Common myeloid progenitor, CD34-positive (primary cell): ENCODE results near the gene ENPP6.

Experiments used
- CTCF ChIA-PET: fragments of 350-600 bp; sonication (Branson Sonifier 250); formaldehyde crosslinking; loops from one replicate; lab custom pipeline; 2021; ENCODE audit warnings: antibody characterized with exemption; lab: Charles Lee
- POLR2A ChIA-PET: fragments of 350-600 bp; sonication (Branson Sonifier 250); formaldehyde crosslinking; loops from one replicate; lab custom pipeline; 2021; ENCODE audit warnings: antibody characterized with exemption; lab: Charles Lee
- DNase-seq, 3 donors: peaks; one replicate each; pipeline versions ENCODE4 v3.0.0 to v3.0.0-alpha.2; 2013
- H3K27ac ChIP-seq, 2 experiments: 1 replicate in 1 of 2; 2 replicates in 1 of 2; pipeline ENCODE4 v1.7.0; 2013; ENCODE audit warnings: inconsistent platforms in 2 of 2, low read length in 2 of 2, mild to moderate bottlenecking in 2 of 2, low read depth in 1 of 2, moderate library complexity in 1 of 2; ENCODE audit not compliant: severe bottlenecking in 2 of 2, insufficient read depth in 1 of 2, poor library complexity in 1 of 2
- H3K27me3 ChIP-seq, 5 experiments: replicated peaks in 2 of 5; 1 replicate in 3 of 5; 2 replicates in 2 of 5; pipeline versions ENCODE4 v1.6.1 to v1.7.0; 2013; ENCODE audit warnings: low read length in 4 of 5, mild to moderate bottlenecking in 2 of 5, moderate library complexity in 2 of 5, inconsistent platforms in 1 of 5; ENCODE audit not compliant: insufficient read depth in 5 of 5, control insufficient read depth in 4 of 5
- H3K36me3 ChIP-seq, 4 experiments: 1 replicate in 2 of 4; 2 replicates in 2 of 4; pipeline versions ENCODE4 v1.6.1 to v1.7.0; 2013; ENCODE audit warnings: low read length in 3 of 4, control low read depth in 1 of 4, mild to moderate bottlenecking in 1 of 4; ENCODE audit not compliant: control insufficient read depth in 4 of 4, insufficient read depth in 4 of 4
- H3K4me1 ChIP-seq, 4 experiments: 1 replicate in 3 of 4; 2 replicates in 1 of 4; pipeline versions ENCODE4 v1.6.1 to v1.7.1; 2013; ENCODE audit warnings: low read length in 3 of 4, mild to moderate bottlenecking in 3 of 4, control low read depth in 1 of 4, inconsistent platforms in 1 of 4, moderate library complexity in 1 of 4; ENCODE audit not compliant: control insufficient read depth in 4 of 4, insufficient read depth in 4 of 4; ENCODE audit errors: control extremely low read depth in 1 of 4
- H3K4me3 ChIP-seq, 7 experiments: 1 replicate in 4 of 7; 2 replicates in 3 of 7; pipeline versions ENCODE4 v1.5.1 to v1.7.0; 2013; ENCODE audit warnings: mild to moderate bottlenecking in 7 of 7, low read length in 6 of 7, moderate library complexity in 6 of 7, inconsistent platforms in 2 of 7, low read depth in 2 of 7, control low read depth in 1 of 7; ENCODE audit not compliant: insufficient read depth in 4 of 7, control insufficient read depth in 1 of 7; ENCODE audit errors: extremely low read depth in 1 of 7
- H3K9me3 ChIP-seq, 5 experiments: 1 replicate in 4 of 5; 2 replicates in 1 of 5; pipeline versions ENCODE4 v1.6.1 to v1.7.1; 2013; ENCODE audit warnings: low read length in 4 of 5, mild to moderate bottlenecking in 2 of 5, inconsistent platforms in 1 of 5, low read depth in 1 of 5, moderate library complexity in 1 of 5; ENCODE audit not compliant: control insufficient read depth in 4 of 5, insufficient read depth in 2 of 5; ENCODE audit errors: control extremely low read depth in 1 of 5
- WGBS: methylation state at CpG from one replicate; pipeline ENCODE4 v1.1.5; 2013; ENCODE audit not compliant: insufficient coverage; 5-methylcytosine and 5-hydroxymethylcytosine counted together

Gene ENPP6

GRCh38 chr4:184102488-184102887, 115.2 kb downstream of the ENPP6 start:
- Histone ChIP-seq H3K27ac (no peak overlapping the region), H3K4me3 (no peak overlapping the region), H3K27me3 (peaks cover 0 to 4% (median 0%) of the 10 kb centered on the region in 5 experiments), H3K4me1 (peaks cover 0 to 4% (median 0%) of the 10 kb centered on the region in 4 experiments), H3K36me3 (no peaks in the 10 kb centered on the region), H3K9me3 (no peaks in the 10 kb centered on the region)
- ChIA-PET CTCF (interaction anchor here (0.6 kb wide), 2 partner anchors 172 to 330 kb away, joined by 3 read pairs; no protein-coding TSS in a partner anchor), POLR2A (no interaction called here)
- 91% methylated on average over 8 of the region's 10 CpGs for WGBS
- DNase-seq, result no peak

GRCh38 chr4:184101711-184102110, 116.0 kb downstream of the ENPP6 start:
- ChIA-PET POLR2A (no interaction called here), CTCF (interaction anchor here (1.8 kb wide), 1 partner anchor 65 kb away, joined by 6 read pairs; no protein-coding TSS in a partner anchor)

GRCh38 chr4:184100297-184100885, 117.3 kb downstream of the ENPP6 start:
- no peak overlapping the region for H3K27ac ChIP-seq
- H3K36me3 ChIP-seq, result no peaks in the 10 kb centered on the region
- CTCF ChIA-PET, result interaction anchor here (0.6 to 3.7 kb wide), 5 partner anchors 18 to 259 kb away, joined by 3 to 23 read pairs (median 4); no protein-coding TSS in a partner anchor
- H3K4me3 ChIP-seq, result no peak overlapping the region
- DNase-seq, result peak in 2 of 3 donors; percentile 23 to 30
- H3K27me3 ChIP-seq, result peaks cover 0 to 4% (median 0%) of the 10 kb centered on the region in 5 experiments
- POLR2A ChIA-PET, result no interaction called here
- peaks cover 0 to 10% (median 0%) of the 10 kb centered on the region in 4 experiments for H3K4me1 ChIP-seq
- 54% methylated on average over 11 of the region's 14 CpGs for WGBS
- H3K9me3 ChIP-seq, result no peaks in the 10 kb centered on the region

More at GRCh38 chr4:184101711-184102110, 116.0 kb downstream of the ENPP6 start:
- Histone ChIP-seq H3K4me3 (no peak overlapping the region), H3K36me3 (no peaks in the 10 kb centered on the region), H3K27ac (no peak overlapping the region), H3K27me3 (peaks cover 0 to 4% (median 0%) of the 10 kb centered on the region in 5 experiments), H3K9me3 (no peaks in the 10 kb centered on the region), H3K4me1 (peaks cover 0 to 10% (median 0%) of the 10 kb centered on the region in 4 experiments)
- WGBS, result 95% methylated on average over 9 of the region's 11 CpGs
- no peak for DNase-seq

- CTCF ChIA-PET, result interaction anchor here (0.6 to 3.7 kb wide), 5 partner anchors 15 to 259 kb away, joined by 3 to 23 read pairs (median 4); no protein-coding TSS in a partner anchor
- POLR2A ChIA-PET, result no interaction called here
These were observed 118.1 kb downstream of the ENPP6 start for GRCh38 chr4:184099535-184099966.

GRCh38 chr4:184099000-184099399, 118.7 kb downstream of the ENPP6 start:
- POLR2A ChIA-PET, result no interaction called here
- Histone ChIP-seq H3K4me1 (peaks cover 0 to 10% (median 0%) of the 10 kb centered on the region in 4 experiments), H3K36me3 (no peaks in the 10 kb centered on the region), H3K27me3 (peaks cover 0 to 4% (median 0%) of the 10 kb centered on the region in 5 experiments), H3K4me3 (no peak overlapping the region), H3K27ac (no peak overlapping the region), H3K9me3 (no peaks in the 10 kb centered on the region)
- DNase-seq, result no peak
- WGBS, result no CpG with 5 or more reads among the region's 4 CpGs
- CTCF ChIA-PET, result interaction anchor here (0.7 to 3.7 kb wide), 4 partner anchors 14 to 258 kb away, joined by 3 to 23 read pairs (median 4); no protein-coding TSS in a partner anchor

More at GRCh38 chr4:184099535-184099966, 118.1 kb downstream of the ENPP6 start:
- Histone ChIP-seq H3K9me3 (no peaks in the 10 kb centered on the region), H3K4me3 (no peak overlapping the region), H3K27ac (no peak overlapping the region), H3K4me1 (peaks cover 0 to 10% (median 0%) of the 10 kb centered on the region in 4 experiments), H3K36me3 (no peaks in the 10 kb centered on the region), H3K27me3 (peaks cover 0 to 4% (median 0%) of the 10 kb centered on the region in 5 experiments)
- DNase-seq, result no peak
- over 99% methylated on average over 8 of the region's 10 CpGs for WGBS

GRCh38 chr4:184097815-184098214, 119.9 kb downstream of the ENPP6 start:
- POLR2A ChIA-PET, result interaction anchor here (0.5 kb wide), 1 partner anchor 488 kb away, joined by 6 read pairs; no protein-coding TSS in a partner anchor
- Histone ChIP-seq H3K27ac (no peak overlapping the region), H3K36me3 (no peaks in the 10 kb centered on the region), H3K27me3 (peaks cover 0 to 4% (median 0%) of the 10 kb centered on the region in 5 experiments), H3K9me3 (no peaks in the 10 kb centered on the region), H3K4me3 (peak overlapping the region in 4 of 7 experiments; percentile 46 to 74 (median 58)), H3K4me1 (peaks cover 0 to 10% (median 0%) of the 10 kb centered on the region in 4 experiments)
- DNase-seq, result no peak
- WGBS, result 95% methylated on average over 2 of the region's 13 CpGs
- CTCF ChIA-PET, result interaction anchor here (0.6 to 3.7 kb wide), 4 partner anchors 69 to 257 kb away, joined by 3 to 23 read pairs (median 4); no protein-coding TSS in a partner anchor
